Tibial nerve (tissue), 3 donors: Measurements from ENCODE around the gene ZNF148.

ENCODE experiments used
- CTCF ChIP-seq, 5 experiments: fragments of 200-600 bp in 3 of 5; fragments of 450-650 bp in 2 of 5; sonication (generic) in 3 of 5; IDR thresholded peaks; one replicate each; pipeline ENCODE4 v1.5.1; 2016 to 2019; ENCODE audit warnings: antibody characterized with exemption in 5 of 5, mild to moderate bottlenecking in 3 of 5, moderate library complexity in 2 of 5
- POLR2A ChIP-seq, 2 donors: fragments of 450-650 bp; IDR thresholded peaks; one replicate each; pipeline ENCODE4 v1.6.1; 2017; ENCODE audit warnings: antibody characterized with exemption in 2 of 2, mild to moderate bottlenecking in 2 of 2, moderate library complexity in 2 of 2

- TF ChIP-seq CTCF (IDR thresholded peaks at IDR 0.05) (no peak), POLR2A (IDR thresholded peaks at IDR 0.05) (no peak)
Measured at GRCh38 chr3:125203731-125204130, 171.4 kb downstream of the ZNF148 start.
